ENCODE results near the gene ASH1L.

ASH1L gene

GRCh38 chr1:155313261-155313660, 249.3 kb downstream of the ASH1L start:
- DNase-seq (ENCODE audit: low read depth): no peak
- TF ChIP-seq, protein P1, sequence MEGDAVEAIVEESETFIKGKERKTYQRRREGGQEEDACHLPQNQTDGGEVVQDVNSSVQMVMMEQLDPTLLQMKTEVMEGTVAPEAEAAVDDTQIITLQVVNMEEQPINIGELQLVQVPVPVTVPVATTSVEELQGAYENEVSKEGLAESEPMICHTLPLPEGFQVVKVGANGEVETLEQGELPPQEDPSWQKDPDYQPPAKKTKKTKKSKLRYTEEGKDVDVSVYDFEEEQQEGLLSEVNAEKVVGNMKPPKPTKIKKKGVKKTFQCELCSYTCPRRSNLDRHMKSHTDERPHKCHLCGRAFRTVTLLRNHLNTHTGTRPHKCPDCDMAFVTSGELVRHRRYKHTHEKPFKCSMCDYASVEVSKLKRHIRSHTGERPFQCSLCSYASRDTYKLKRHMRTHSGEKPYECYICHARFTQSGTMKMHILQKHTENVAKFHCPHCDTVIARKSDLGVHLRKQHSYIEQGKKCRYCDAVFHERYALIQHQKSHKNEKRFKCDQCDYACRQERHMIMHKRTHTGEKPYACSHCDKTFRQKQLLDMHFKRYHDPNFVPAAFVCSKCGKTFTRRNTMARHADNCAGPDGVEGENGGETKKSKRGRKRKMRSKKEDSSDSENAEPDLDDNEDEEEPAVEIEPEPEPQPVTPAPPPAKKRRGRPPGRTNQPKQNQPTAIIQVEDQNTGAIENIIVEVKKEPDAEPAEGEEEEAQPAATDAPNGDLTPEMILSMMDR (IDR thresholded peaks at IDR 0.05; ENCODE audit: insufficient read depth, low read depth, low read length, missing control alignments): no peak
- no peak overlapping the region for H3K4me3 ChIP-seq (ENCODE audit: low read depth, low read length)

- TF ChIP-seq, protein P1 (IDR thresholded peaks at IDR 0.05; ENCODE audit: insufficient read depth, low read depth, low read length, missing control alignments): no peak
- no peak for DNase-seq (ENCODE audit: low read depth)
- peak overlapping the region; percentile 88 for H3K4me3 ChIP-seq (ENCODE audit: low read depth, low read length)
Measured at GRCh38 chr1:155309423-155310021, 253.1 kb downstream of the ASH1L start.

DNA sequence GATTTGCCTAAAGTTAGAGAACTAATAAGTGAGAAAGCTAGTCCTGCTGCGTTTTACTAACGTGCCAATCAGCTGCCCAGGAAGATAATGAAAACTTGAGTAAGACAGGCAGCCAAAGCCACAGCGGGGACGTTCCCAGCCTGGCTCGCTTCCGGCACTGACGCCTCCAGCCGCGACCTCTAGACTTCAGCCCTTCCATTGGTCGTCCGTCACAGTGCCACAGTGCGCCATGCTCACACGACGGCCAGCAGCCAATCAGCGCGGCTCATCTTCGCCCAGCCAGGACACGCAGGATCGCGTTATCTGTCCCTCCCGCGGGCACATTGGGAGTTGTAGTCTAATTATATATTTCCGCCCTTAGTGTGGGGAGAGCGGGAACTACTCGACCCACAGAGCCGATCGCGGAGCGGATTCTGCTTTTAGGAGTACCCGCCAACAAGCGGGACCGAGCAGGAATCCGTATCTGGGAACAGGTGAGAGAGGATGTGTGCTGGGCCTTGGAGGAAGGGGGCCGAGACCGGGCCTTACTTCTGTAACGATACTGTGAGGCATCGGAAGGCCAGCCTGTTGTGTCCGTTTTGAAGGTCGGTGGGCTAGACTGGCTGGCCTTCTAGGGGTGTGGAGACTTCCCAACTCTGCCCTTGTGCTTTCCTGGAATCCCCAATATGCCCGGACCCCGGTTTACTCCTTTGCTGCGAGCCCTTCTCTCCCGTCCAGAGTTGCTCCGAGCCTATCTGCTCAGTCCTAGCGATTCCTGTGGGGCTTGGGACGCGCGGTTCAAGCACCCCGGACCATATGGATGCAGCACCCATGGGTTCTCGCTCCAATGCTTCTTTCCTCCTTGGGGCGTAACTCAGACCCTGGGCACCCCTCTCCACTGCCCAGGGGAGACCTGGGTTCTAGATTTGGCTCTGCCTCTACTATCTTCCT, 253.8 kb downstream of the ASH1L start, which contains the start of gene FDPS:
Gene FDPS (plus strand): TSS at position 374 of the 930 bp plus-strand sequence. CDS start 924 bp downstream, outside the sequence.
- peak; percentile 100 for DNase-seq (ENCODE audit: low read depth)
- H3K4me3 ChIP-seq (ENCODE audit: low read depth, low read length): peak within 1 kb of the TSS; percentile 88
- TF ChIP-seq, protein P1 (IDR thresholded peaks at IDR 0.05; ENCODE audit: insufficient read depth, low read depth, low read length, missing control alignments): no peak

DNA sequence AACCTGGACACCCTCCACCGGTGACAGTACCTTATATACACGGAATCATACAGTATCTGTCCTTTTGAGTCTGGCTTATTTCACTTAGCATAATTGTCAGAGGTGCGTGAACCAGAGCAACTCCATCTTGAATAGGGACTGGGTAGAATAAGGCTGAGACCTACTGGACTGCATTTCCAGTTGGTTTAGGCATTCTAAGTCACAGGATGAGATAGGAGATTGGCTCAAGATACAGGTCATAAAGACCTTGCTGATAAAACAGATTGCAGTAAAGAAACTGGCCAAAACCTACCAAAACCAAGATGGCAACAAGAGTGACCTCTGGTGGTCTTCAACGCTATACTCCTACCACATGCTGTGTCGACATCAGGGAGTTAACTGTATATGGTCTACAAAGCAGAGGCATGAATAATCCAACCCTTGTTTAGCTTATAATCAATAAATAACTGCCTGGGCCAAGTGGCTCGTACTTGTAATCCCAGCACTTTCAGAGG, 255.3 kb downstream of the ASH1L start:
- DNase-seq (ENCODE audit: low read depth): peak; percentile 72
- TF ChIP-seq, protein P1 (IDR thresholded peaks at IDR 0.05; ENCODE audit: insufficient read depth, low read depth, low read length, missing control alignments): peak; percentile 40
- H3K4me3 ChIP-seq (ENCODE audit: low read depth, low read length): no peak overlapping the region; the same call in 1 of the 2 replicates

GRCh38 chr1:155305881-155306391, 256.7 kb downstream of the ASH1L start:
- TF ChIP-seq, protein P1 (IDR thresholded peaks at IDR 0.05; ENCODE audit: insufficient read depth, low read depth, low read length, missing control alignments): no peak
- no peak for DNase-seq (ENCODE audit: low read depth)

DNA sequence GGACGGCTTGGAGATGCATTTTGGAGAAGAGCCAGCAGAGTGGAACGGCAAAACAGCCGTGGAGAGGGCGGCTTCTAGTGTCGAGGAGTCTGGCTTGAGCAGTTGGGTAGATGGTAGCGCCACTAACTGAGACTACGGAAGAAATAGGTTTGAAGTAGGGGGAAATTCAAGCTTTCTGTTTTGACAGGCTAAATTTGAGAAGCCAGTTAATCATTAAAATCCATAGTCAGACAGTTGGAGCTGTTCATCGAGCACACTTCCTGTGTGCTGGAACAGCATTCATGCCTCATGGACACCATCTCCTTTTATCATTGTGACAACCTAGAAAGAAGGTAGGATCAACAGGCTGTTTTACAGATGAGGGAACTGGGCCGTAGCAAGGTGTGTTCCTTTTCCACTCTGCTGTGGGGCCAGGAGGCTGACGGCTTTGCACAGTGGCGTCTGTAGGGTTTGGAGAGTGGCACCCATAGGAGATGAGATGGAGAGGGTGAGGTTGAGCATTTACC, 258.0 kb downstream of the ASH1L start:
- TF ChIP-seq, protein P1 (IDR thresholded peaks at IDR 0.05; ENCODE audit: insufficient read depth, low read depth, low read length, missing control alignments): no peak
- no peak overlapping the region for H3K4me3 ChIP-seq (ENCODE audit: low read depth, low read length)
- no peak for DNase-seq (ENCODE audit: low read depth)

More at GRCh38 chr1:155305881-155306391, 256.7 kb downstream of the ASH1L start:
- no peak overlapping the region for H3K4me3 ChIP-seq (ENCODE audit: low read depth, low read length)
